ENCODE measurements around the gene TNRC6A.

The TNRC6A gene

DNA sequence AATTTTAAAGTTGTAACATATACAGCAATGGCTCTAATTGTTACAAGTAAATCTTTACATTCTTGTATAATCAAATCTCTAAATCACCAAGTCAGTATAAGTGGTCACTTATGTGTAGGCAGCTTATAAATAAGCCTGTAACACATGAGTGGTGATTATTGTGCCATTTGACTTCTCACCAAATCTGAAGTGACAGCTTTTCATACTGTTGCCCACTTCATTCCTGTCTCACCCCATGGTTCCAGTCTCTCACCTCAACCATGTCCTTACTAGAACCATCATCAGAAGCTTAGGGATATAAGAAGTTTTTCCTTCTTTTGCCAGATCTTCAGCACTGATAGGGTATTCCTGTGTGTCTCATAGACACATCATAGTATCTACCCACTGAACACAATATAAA lies 23.5 kb downstream of the TNRC6A start:
- Histone ChIP-seq H3K36me3 (ENCODE audit: low read depth) (peaks cover 47% of the 10 kb centered on the region), H3K9me3 (ENCODE audit: severe bottlenecking) (no peaks in the 10 kb centered on the region), H3K27ac (ENCODE audit: poor library complexity, severe bottlenecking) (no peak overlapping the region), H3K4me3 (ENCODE audit: severe bottlenecking) (no peak overlapping the region), H3K4me1 (ENCODE audit: insufficient read depth, poor library complexity, severe bottlenecking) (peaks cover 12% of the 10 kb centered on the region), H3K27me3 (ENCODE audit: insufficient read depth, poor library complexity, severe bottlenecking) (no peaks in the 10 kb centered on the region)
- ATAC-seq (ENCODE audit: low read depth), result no peak; the same call in 2 of the 3 replicates
- TF ChIP-seq CTCF (IDR thresholded peaks at IDR 0.05; ENCODE audit: poor library complexity, severe bottlenecking), result no peak
- DNase-seq (ENCODE audit: low spot score), result no peak

DNA sequence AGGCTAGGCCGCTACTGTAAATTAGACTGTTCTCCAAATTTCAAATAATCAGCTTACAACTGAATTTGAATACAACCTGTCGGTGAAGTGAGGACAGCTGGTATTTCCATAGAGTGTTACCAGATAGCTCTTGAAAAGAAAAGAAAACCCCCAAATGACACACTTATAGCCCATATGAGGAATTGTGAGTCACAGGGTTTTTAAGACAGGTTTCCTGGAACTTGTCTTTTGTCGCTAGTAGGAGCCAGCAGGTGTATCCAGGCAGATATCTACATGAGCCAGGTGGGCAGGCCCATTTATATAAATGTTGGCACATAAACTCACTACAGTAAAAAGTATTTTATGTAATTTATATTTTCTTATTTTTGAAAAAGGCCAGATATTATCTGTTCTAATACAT lies 24.0 kb downstream of the TNRC6A start:
- H3K27me3 ChIP-seq (ENCODE audit: insufficient read depth, poor library complexity, severe bottlenecking), result no peaks in the 10 kb centered on the region
- no peaks in the 10 kb centered on the region for H3K9me3 ChIP-seq (ENCODE audit: severe bottlenecking)
- no peak for DNase-seq (ENCODE audit: low spot score)
- H3K4me3 ChIP-seq (ENCODE audit: severe bottlenecking), result no peak overlapping the region
- ATAC-seq (ENCODE audit: low read depth), result peak; percentile 51; the same call in 2 of the 3 replicates
- H3K4me1 ChIP-seq (ENCODE audit: insufficient read depth, poor library complexity, severe bottlenecking), result peaks cover 8% of the 10 kb centered on the region
- no peak for TF ChIP-seq CTCF (IDR thresholded peaks at IDR 0.05; ENCODE audit: poor library complexity, severe bottlenecking)
- no peak overlapping the region for H3K27ac ChIP-seq (ENCODE audit: poor library complexity, severe bottlenecking)
- H3K36me3 ChIP-seq (ENCODE audit: low read depth), result peaks cover 47% of the 10 kb centered on the region

- ATAC-seq (ENCODE audit: low read depth) (no peak), DNase-seq (ENCODE audit: low spot score) (no peak)
- Histone ChIP-seq H3K4me1 (ENCODE audit: insufficient read depth, poor library complexity, severe bottlenecking) (peaks cover 4% of the 10 kb centered on the region), H3K36me3 (ENCODE audit: low read depth) (peaks cover 57% of the 10 kb centered on the region), H3K27ac (ENCODE audit: poor library complexity, severe bottlenecking) (no peak overlapping the region), H3K9me3 (ENCODE audit: severe bottlenecking) (no peaks in the 10 kb centered on the region), H3K4me3 (ENCODE audit: severe bottlenecking) (no peak overlapping the region), H3K27me3 (ENCODE audit: insufficient read depth, poor library complexity, severe bottlenecking) (no peaks in the 10 kb centered on the region)
- no peak for TF ChIP-seq CTCF (IDR thresholded peaks at IDR 0.05; ENCODE audit: poor library complexity, severe bottlenecking)
Measured at GRCh38 chr16:24754543-24754942, 25.1 kb downstream of the TNRC6A start.

DNA sequence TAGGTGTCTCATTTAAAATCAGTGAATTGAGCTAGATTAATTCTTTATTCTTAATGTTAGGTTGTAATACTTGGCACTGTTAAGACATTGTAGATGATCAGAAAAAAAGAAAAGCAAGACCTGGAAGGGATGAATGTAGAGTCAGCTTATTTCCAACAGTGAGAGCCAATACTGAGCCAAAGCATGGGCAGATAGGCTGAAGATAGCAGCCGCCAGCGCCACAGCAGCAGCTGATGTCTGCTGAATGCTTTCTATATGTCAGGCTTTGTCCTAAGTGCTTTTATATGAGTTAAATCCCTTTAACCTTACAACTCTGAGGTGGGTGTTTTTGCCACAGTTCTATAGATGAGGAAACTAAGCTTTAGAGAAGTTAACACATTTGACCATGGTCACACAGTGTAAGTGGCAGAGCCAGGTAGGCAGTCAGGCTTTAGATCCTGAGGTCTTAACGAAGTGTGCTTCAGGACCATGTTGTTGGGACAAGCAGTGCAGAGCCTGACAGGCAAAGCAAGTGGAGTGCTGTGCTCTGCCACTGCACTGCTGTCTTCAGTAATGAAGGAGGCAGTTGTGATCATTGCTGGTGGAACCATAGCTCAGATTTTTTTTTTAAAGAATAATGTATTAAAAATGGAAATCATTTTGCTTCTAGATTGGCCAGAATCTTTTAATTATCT lies 25.9 kb downstream of the TNRC6A start:
- Histone ChIP-seq H3K27ac (ENCODE audit: poor library complexity, severe bottlenecking) (no peak overlapping the region), H3K36me3 (ENCODE audit: low read depth) (peaks cover 61% of the 10 kb centered on the region), H3K27me3 (ENCODE audit: insufficient read depth, poor library complexity, severe bottlenecking) (no peaks in the 10 kb centered on the region), H3K4me3 (ENCODE audit: severe bottlenecking) (no peak overlapping the region), H3K4me1 (ENCODE audit: insufficient read depth, poor library complexity, severe bottlenecking) (peaks cover 4% of the 10 kb centered on the region), H3K9me3 (ENCODE audit: severe bottlenecking) (no peaks in the 10 kb centered on the region)
- no peak for DNase-seq (ENCODE audit: low spot score)
- no peak for TF ChIP-seq CTCF (IDR thresholded peaks at IDR 0.05; ENCODE audit: poor library complexity, severe bottlenecking)
- no peak for ATAC-seq (ENCODE audit: low read depth)

DNA sequence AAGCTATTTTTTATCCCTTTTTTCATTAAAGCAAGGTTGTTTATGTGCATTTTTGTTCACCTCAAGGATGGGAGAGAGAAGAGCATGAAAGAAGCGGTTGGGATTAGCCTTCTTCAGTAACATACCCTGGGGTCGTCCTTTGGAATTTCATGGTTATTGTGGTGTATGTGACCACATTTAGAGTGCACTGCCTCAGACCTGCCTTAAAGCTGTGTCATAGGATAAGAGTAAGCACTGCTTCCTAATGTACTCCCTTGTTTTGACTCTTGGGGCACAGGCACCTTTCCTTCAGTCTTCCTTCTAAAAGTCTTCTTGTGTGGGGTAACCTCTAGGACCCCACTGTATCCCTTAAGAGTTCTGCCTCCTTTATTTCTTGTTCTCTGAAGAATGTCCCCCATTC lies 28.9 kb downstream of the TNRC6A start:
- no peak for ATAC-seq (ENCODE audit: low read depth)
- no peak for DNase-seq (ENCODE audit: low spot score)
- H3K36me3 ChIP-seq (ENCODE audit: low read depth), result peaks cover 78% of the 10 kb centered on the region
- no peaks in the 10 kb centered on the region for H3K27me3 ChIP-seq (ENCODE audit: insufficient read depth, poor library complexity, severe bottlenecking)
- H3K9me3 ChIP-seq (ENCODE audit: severe bottlenecking), result no peaks in the 10 kb centered on the region
- no peak for TF ChIP-seq CTCF (IDR thresholded peaks at IDR 0.05; ENCODE audit: poor library complexity, severe bottlenecking)
- H3K27ac ChIP-seq (ENCODE audit: poor library complexity, severe bottlenecking), result no peak overlapping the region
- H3K4me1 ChIP-seq (ENCODE audit: insufficient read depth, poor library complexity, severe bottlenecking), result peaks cover 4% of the 10 kb centered on the region
- no peak overlapping the region for H3K4me3 ChIP-seq (ENCODE audit: severe bottlenecking)
